HepG2 (cell line): Measurements from ENCODE around the gene MTX3. TPM values are rescaled to one million over a fixed set of nuclear protein-coding genes. Genes with fewer than 3 reads are reported as not detected.

ENCODE experiments used
- ATAC-seq: fragments of 200-7000 bp; cut with Tn5 transposase; 3 replicates; pipeline ENCODE4 v1.9.1; 2020; ENCODE audit warnings: mild to moderate bottlenecking, moderate library complexity
- BruUV-seq: library from RNA; stranded (reverse); fragments of 400-500 nt; replicated peaks from 2 replicates; lab custom pipeline; 2021; lab: Mats Ljungman, UMichigan
- CTCF ChIA-PET: fragments of 300-600 bp; formaldehyde crosslinking; extraction: SDS; loops from one replicate; lab custom pipeline; 2021; ENCODE audit warnings: low total read pairs, inconsistent platforms, low intra/inter-chr PET ratio; lab: Yijun Ruan, JAX
- POLR2A ChIA-PET: fragments of 350-600 bp; sonication (Branson Sonifier 250); formaldehyde crosslinking; loops from one replicate; lab custom pipeline; 2020; ENCODE audit warnings: antibody characterized with exemption, inconsistent platforms; lab: Yijun Ruan, JAX
- DNase-seq: peaks from one replicate; pipeline ENCODE4 v3.0.0-alpha.2; 2015; ENCODE audit warnings: low spot score
- FAIRE-seq: peaks from 3 replicates; lab custom pipeline; 2011; peaks lifted over from hg19 to GRCh38; lab: Jason Lieb, UNC
- H2AFZ ChIP-seq: one replicate; pipeline ENCODE4 v1.6.1; 2011; ENCODE audit warnings: low read length, inconsistent platforms
- H3K27ac ChIP-seq: fragments of 300-600 bp; 3 replicates; pipeline ENCODE4 v1.8.0; 2011; ENCODE audit warnings: mixed run types, mild to moderate bottlenecking, mixed read lengths, low read length, inconsistent platforms; ENCODE audit not compliant: insufficient read depth; ENCODE audit errors: extremely low read length
- H3K27me3 ChIP-seq, 2 experiments: fragments of 200-600 bp in 1 of 2; 2 replicates in 1 of 2; 3 replicates in 1 of 2; pipeline versions ENCODE4 v1.6.0 to v1.8.0; 2011; ENCODE audit warnings: low read length in 2 of 2, mild to moderate bottlenecking in 2 of 2, moderate library complexity in 2 of 2, inconsistent platforms in 1 of 2; ENCODE audit not compliant: insufficient read depth in 2 of 2, control insufficient read depth in 1 of 2
- H3K36me3 ChIP-seq, 2 experiments: fragments of 200-600 bp in 1 of 2; replicated peaks in 1 of 2; 2 replicates in 1 of 2; 3 replicates in 1 of 2; pipeline versions ENCODE4 v1.5.1 to v1.8.0; 2011; ENCODE audit warnings: low read length in 2 of 2, inconsistent platforms in 1 of 2; ENCODE audit not compliant: insufficient read depth in 2 of 2, control insufficient read depth in 1 of 2
- H3K4me1 ChIP-seq: 2 replicates; pipeline ENCODE4 v1.5.1; 2012; ENCODE audit warnings: low read length, inconsistent platforms; ENCODE audit not compliant: insufficient read depth
- H3K4me2 ChIP-seq: 2 replicates; pipeline ENCODE4 v1.6.0; 2011; ENCODE audit warnings: low read depth, low read length, inconsistent platforms
- H3K4me3 ChIP-seq, 3 experiments: fragments of 200-600 bp in 1 of 3; sonication (generic), shearing (Covaris generic) in 1 of 3; replicated peaks in 1 of 3; 2 replicates each; pipeline ENCODE4 v1.5.1; 2011 to 2016; ENCODE audit warnings: low read length in 3 of 3, inconsistent platforms in 2 of 3, low read depth in 2 of 3, mild to moderate bottlenecking in 2 of 3, control low read depth in 1 of 3, mixed read lengths in 1 of 3; ENCODE audit not compliant: insufficient read depth in 1 of 3
- H3K79me2 ChIP-seq: one replicate; pipeline ENCODE4 v1.6.1; 2011; ENCODE audit warnings: low read length, inconsistent platforms; ENCODE audit not compliant: insufficient read depth
- H3K9ac ChIP-seq: 2 replicates; pipeline ENCODE4 v1.6.0; 2011; ENCODE audit warnings: mild to moderate bottlenecking, low read depth, low read length, inconsistent platforms; ENCODE audit not compliant: insufficient read depth
- H3K9me3 ChIP-seq: 2 replicates; pipeline ENCODE4 v1.5.1; 2012; ENCODE audit warnings: mild to moderate bottlenecking, low read length
- H4K20me1 ChIP-seq: 2 replicates; pipeline ENCODE4 v1.6.0; 2011; ENCODE audit warnings: inconsistent platforms, mild to moderate bottlenecking, low read length, moderate library complexity; ENCODE audit not compliant: insufficient read depth
- BRD4 ChIP-seq: sonication (generic); formaldehyde crosslinking; IDR thresholded peaks from 2 replicates; pipeline ENCODE4 v1.4.0; 2020; ENCODE audit warnings: missing genetic modification reagents
- NFAT5 ChIP-seq: sonication (generic); formaldehyde crosslinking; IDR thresholded peaks from 2 replicates; pipeline ENCODE4 v1.4.0; 2020; ENCODE audit warnings: missing genetic modification reagents
- TERF1 ChIP-seq: sonication (generic); formaldehyde crosslinking; IDR thresholded peaks from 2 replicates; pipeline ENCODE4 v1.8.0; 2022; ENCODE audit warnings: mild to moderate bottlenecking, missing genetic modification reagents, moderate library complexity
- THRA ChIP-seq: sonication (generic); formaldehyde crosslinking; IDR thresholded peaks from 2 replicates; pipeline ENCODE4 v1.4.0; 2020; ENCODE audit warnings: missing genetic modification reagents, borderline replicate concordance
- U2AF1 ChIP-seq: fragments of 200-400 bp; formaldehyde crosslinking; optimal IDR thresholded peaks from 2 replicates; pipeline ENCODE3; 2017; ENCODE audit warnings: mild to moderate bottlenecking, low read depth, low read length
- ZNF644 ChIP-seq: IDR thresholded peaks from 2 replicates; pipeline ENCODE4 v1.6.1; 2016; ENCODE audit warnings: low read depth
- ZNF850 ChIP-seq: sonication (generic); formaldehyde crosslinking; conservative IDR thresholded peaks from 2 replicates; pipeline ENCODE4 v1.9.0; 2021; ENCODE audit warnings: mild to moderate bottlenecking, missing genetic modification reagents
- WGBS: methylation state at CpG from one replicate; pipeline ENCODE4 v1.1.6; 2017; ENCODE audit warnings: low lambda C conversion rate; 5-methylcytosine and 5-hydroxymethylcytosine counted together
- in situ Hi-C: cut with HindIII; loops from 2 replicates; pipeline ENCODE4 v1.10.0; 2017; ENCODE audit warnings: low pct_unique_long_range_greater_than_20kb; ENCODE audit not compliant: extremely low pct_ligation_motif_present
- intact Hi-C: fragments of 100-400 bp; cut with micrococcal nuclease; formaldehyde crosslinking; loops from one replicate; pipeline ENCODE4 v1.10.0; 2022; ENCODE audit not compliant: unreplicated experiment
- polyA plus RNA-seq, 8 experiments: library from polyadenylated mRNA; depleted of rRNA in 3 of 8; stranded (reverse) in 7 of 8; unstranded in 1 of 8; fragments of >200 nt; fragmentation: Illumina TruSeq in 4 of 8; extraction: Trizol in 4 of 8; gene quantifications; 2 replicates each; pipeline versions ENCODE4 v1.2.1 to v1.2.3, GENCODE V29; 2011 to 2016; ENCODE audit warnings: low read depth in 4 of 8, missing spikeins in 1 of 8, mixed read lengths in 1 of 8; ENCODE audit not compliant: insufficient read depth in 1 of 8
- total RNA-seq, 5 experiments: library from RNA; depleted of rRNA; stranded (reverse); fragments of >200 nt; fragmentation: Illumina TruSeq; extraction: Trizol; gene quantifications; 2 replicates each; pipeline ENCODE4 v1.2.3, GENCODE V29; 2016; ENCODE audit warnings: low read depth in 1 of 5

The MTX3 gene
- total and polyA plus RNA-seq, 2 of the 13 experiments (the other 11 are each of a cell fraction or from before 2014, with no cell fraction given): 9.9 to 16.7 TPM

GRCh38 chr5:79975422-79975821 lies 15.6 kb downstream of the MTX3 start (continued):
- TF ChIP-seq NFAT5 (CRISPR knock-in tag): no peak
- TF ChIP-seq U2AF1: no peak

- no peak overlapping the region for H3K4me3 ChIP-seq
- FAIRE-seq: no peak
Observed at GRCh38 chr5:79974886-79975285, 16.2 kb downstream of the MTX3 start.

More at GRCh38 chr5:79974886-79975285, 16.2 kb downstream of the MTX3 start:
- Histone ChIP-seq H3K4me2 (no peak overlapping the region), H3K79me2 (no peaks in the 10 kb centered on the region), H3K4me1 (no peaks in the 10 kb centered on the region), H3K27me3 (no peaks in the 10 kb centered on the region; a peak in 1 of 5 replicates), H3K9ac (no peak overlapping the region)
- no peak; the same call in 2 of the 3 replicates for ATAC-seq
- POLR2A ChIA-PET: no interaction called here
- TF ChIP-seq BRD4 (CRISPR knock-in tag) (no peak), ZNF644 (CRISPR knock-in tag) (no peak), TERF1 (CRISPR knock-in tag) (no peak), THRA (no peak), ZNF850 (CRISPR knock-in tag) (no peak)
- TF ChIP-seq, all 625 proteins: peak for 0
- CTCF ChIA-PET: no interaction called here
- H3K27ac ChIP-seq: no peak overlapping the region
- no peaks in the 10 kb centered on the region for H3K9me3 ChIP-seq
- no peak overlapping the region for H2AFZ ChIP-seq
- WGBS: 97% methylated on average over 2 of the region's 2 CpGs
- intact Hi-C loops (no loop called here), in situ Hi-C loops (no loop called here)
- BruUV-seq: no TSS peak
- no peaks in the 10 kb centered on the region for H4K20me1 ChIP-seq
- DNase-seq: no peak
- peaks cover 2 to 8% of the 10 kb centered on the region in 2 experiments; a peak in 4 of 5 replicates for H3K36me3 ChIP-seq
